Stimulated activated CD4-positive, alpha-beta T cell treated with anti-CD3 and anti-CD28 coated beads, Interleukin-4, amount 100 ng/mL, for 48 hours (primary cell): Measurements from ENCODE around the gene EVA1A.

Source experiments
- DNase-seq, 2 donors: peaks; one replicate each; pipeline ENCODE4 v3.0.0-alpha.2; 2020; ENCODE audit warnings: low read depth in 2 of 2

The EVA1A gene

GRCh38 chr2:75589391-75590105 is 28.8 kb upstream of the EVA1A start:
- no peak for DNase-seq

- DNase-seq = no peak
Measured at GRCh38 chr2:75587954-75588587, 27.3 kb upstream of the EVA1A start.

GRCh38 chr2:75586971-75587370 is 26.2 kb upstream of the EVA1A start:
- no peak for DNase-seq

GRCh38 chr2:75582840-75583239 is 22.1 kb upstream of the EVA1A start:
- no peak for DNase-seq

GRCh38 chr2:75580606-75581005 is 19.9 kb upstream of the EVA1A start:
- no peak for DNase-seq

GRCh38 chr2:75580156-75580555 is 19.4 kb upstream of the EVA1A start:
- DNase-seq = no peak

GRCh38 chr2:75579186-75579585 is 18.4 kb upstream of the EVA1A start:
- DNase-seq = no peak

- DNase-seq = no peak
Measured at GRCh38 chr2:75577280-75577679, 16.5 kb upstream of the EVA1A start.

- no peak for DNase-seq
Measured at GRCh38 chr2:75574106-75574505, 13.4 kb upstream of the EVA1A start.

GRCh38 chr2:75573145-75573878 is 12.6 kb upstream of the EVA1A start:
- DNase-seq = no peak

GRCh38 chr2:75571730-75572430 is 11.1 kb upstream of the EVA1A start:
- no peak for DNase-seq

- no peak for DNase-seq
Measured at GRCh38 chr2:75570948-75571729, 10.4 kb upstream of the EVA1A start.

GRCh38 chr2:75570024-75570947 is 9.5 kb upstream of the EVA1A start:
- DNase-seq = no peak

GRCh38 chr2:75569546-75569945 is 8.8 kb upstream of the EVA1A start:
- DNase-seq = no peak

- no peak for DNase-seq
Measured at GRCh38 chr2:75568174-75568573, 7.4 kb upstream of the EVA1A start.

- no peak for DNase-seq
Measured at GRCh38 chr2:75565472-75566462, 5.0 kb upstream of the EVA1A start.

- no peak for DNase-seq
Measured at GRCh38 chr2:75564713-75565359, 4.1 kb upstream of the EVA1A start.

GRCh38 chr2:75564026-75564688 is 3.4 kb upstream of the EVA1A start:
- DNase-seq = no peak
